ENCODE data around the gene FRMD4A.
A peak's percentile ranks its signal among the peaks of the same experiment; 100 is the strongest.

- TF ChIP-seq, protein P1, sequence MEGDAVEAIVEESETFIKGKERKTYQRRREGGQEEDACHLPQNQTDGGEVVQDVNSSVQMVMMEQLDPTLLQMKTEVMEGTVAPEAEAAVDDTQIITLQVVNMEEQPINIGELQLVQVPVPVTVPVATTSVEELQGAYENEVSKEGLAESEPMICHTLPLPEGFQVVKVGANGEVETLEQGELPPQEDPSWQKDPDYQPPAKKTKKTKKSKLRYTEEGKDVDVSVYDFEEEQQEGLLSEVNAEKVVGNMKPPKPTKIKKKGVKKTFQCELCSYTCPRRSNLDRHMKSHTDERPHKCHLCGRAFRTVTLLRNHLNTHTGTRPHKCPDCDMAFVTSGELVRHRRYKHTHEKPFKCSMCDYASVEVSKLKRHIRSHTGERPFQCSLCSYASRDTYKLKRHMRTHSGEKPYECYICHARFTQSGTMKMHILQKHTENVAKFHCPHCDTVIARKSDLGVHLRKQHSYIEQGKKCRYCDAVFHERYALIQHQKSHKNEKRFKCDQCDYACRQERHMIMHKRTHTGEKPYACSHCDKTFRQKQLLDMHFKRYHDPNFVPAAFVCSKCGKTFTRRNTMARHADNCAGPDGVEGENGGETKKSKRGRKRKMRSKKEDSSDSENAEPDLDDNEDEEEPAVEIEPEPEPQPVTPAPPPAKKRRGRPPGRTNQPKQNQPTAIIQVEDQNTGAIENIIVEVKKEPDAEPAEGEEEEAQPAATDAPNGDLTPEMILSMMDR (IDR thresholded peaks at IDR 0.05; ENCODE audit: borderline replicate concordance, extremely low read depth, low read length, poor library complexity, severe bottlenecking): peak; percentile 36
- TF ChIP-seq EZH2 (IDR thresholded peaks at IDR 0.05; ENCODE audit: borderline replicate concordance, low read depth, low read length, severe bottlenecking): no peak
Observed at GRCh38 chr10:13784067-13784466, 546.7 kb downstream of the FRMD4A start.
